SK-N-SH treated with all-trans-retinoic acid at 6 μM for 48 hours (cell line): Measurements from ENCODE around the gene TRABD2B.

Experiments used
- ATAC-seq: fragments of 200-7000 bp; cut with Tn5 transposase; 3 replicates; pipeline ENCODE4 v1.9.1; 2020; ENCODE audit warnings: mild to moderate bottlenecking, moderate library complexity
- ARNTL ChIP-seq: fragments of 450-650 bp; formaldehyde crosslinking; IDR thresholded peaks from 2 replicates; pipeline ENCODE4 v1.5.0; 2020; ENCODE audit warnings: low read depth, mild to moderate bottlenecking, moderate library complexity, borderline replicate concordance
- CREB5 ChIP-seq: fragments of 250-450 bp; sonication (Bioruptor Pico); IDR thresholded peaks from 2 replicates; pipeline ENCODE4 v1.5.1; 2020; ENCODE audit warnings: low read depth, mild to moderate bottlenecking, moderate library complexity
- CSDC2 ChIP-seq: fragments of 250-450 bp; sonication (Bioruptor Pico); IDR thresholded peaks from 2 replicates; pipeline ENCODE4 v1.5.0; 2020; ENCODE audit warnings: mild to moderate bottlenecking, moderate library complexity
- CSRNP3 ChIP-seq: fragments of 250-450 bp; sonication (Bioruptor Pico); IDR thresholded peaks from 2 replicates; pipeline ENCODE4 v1.5.1; 2021; ENCODE audit warnings: mild to moderate bottlenecking, moderate library complexity
- ESRRG ChIP-seq: fragments of 250-450 bp; sonication (Bioruptor Pico); IDR thresholded peaks from 2 replicates; pipeline ENCODE4 v1.6.1; 2021; ENCODE audit warnings: mild to moderate bottlenecking
- GLIS3 ChIP-seq: fragments of 250-450 bp; sonication (Bioruptor Pico); IDR thresholded peaks from 2 replicates; pipeline ENCODE4 v1.5.0; 2020; ENCODE audit warnings: mild to moderate bottlenecking, moderate library complexity
- ISL1 ChIP-seq: fragments of 250-450 bp; sonication (Bioruptor Pico); IDR thresholded peaks from 2 replicates; pipeline ENCODE4 v2.1.2; 2022; ENCODE audit warnings: mild to moderate bottlenecking, moderate library complexity
- OSR1 ChIP-seq: fragments of 250-450 bp; sonication (Bioruptor Pico); IDR thresholded peaks from 2 replicates; pipeline ENCODE4 v1.8.0; 2022; ENCODE audit warnings: moderate library complexity, mild to moderate bottlenecking, inconsistent platforms
- PATZ1 ChIP-seq: fragments of 250-450 bp; sonication (Bioruptor Pico); IDR thresholded peaks from 2 replicates; pipeline ENCODE4 v1.8.0; 2020; ENCODE audit warnings: mild to moderate bottlenecking, moderate library complexity, borderline replicate concordance
- SNAI2 ChIP-seq: fragments of 250-450 bp; sonication (Bioruptor Pico); IDR thresholded peaks from 2 replicates; pipeline ENCODE4 v1.5.0; 2020; ENCODE audit warnings: mild to moderate bottlenecking, moderate library complexity
- TCF4 ChIP-seq: fragments of 250-450 bp; sonication (Bioruptor Pico); IDR thresholded peaks from 2 replicates; pipeline ENCODE4 v1.8.0; 2021; ENCODE audit warnings: mild to moderate bottlenecking, moderate library complexity, borderline replicate concordance
- TOX ChIP-seq: fragments of 250-450 bp; sonication (Bioruptor Pico); IDR thresholded peaks from 2 replicates; pipeline ENCODE4 v1.8.0; 2021; ENCODE audit warnings: mild to moderate bottlenecking, moderate library complexity, borderline replicate concordance
- TSHZ2 ChIP-seq: fragments of 250-450 bp; sonication (Bioruptor Pico); IDR thresholded peaks from 2 replicates; pipeline ENCODE4 v1.5.0; 2020; ENCODE audit warnings: mild to moderate bottlenecking, moderate library complexity
- ZC3H10 ChIP-seq: fragments of 250-450 bp; sonication (Bioruptor Pico); IDR thresholded peaks from 2 replicates; pipeline ENCODE4 v1.5.1; 2021; ENCODE audit warnings: mild to moderate bottlenecking, moderate library complexity
- ZFP3 ChIP-seq: fragments of 250-450 bp; sonication (Bioruptor Pico); IDR thresholded peaks from 2 replicates; pipeline ENCODE4 v1.5.0; 2020; ENCODE audit warnings: mild to moderate bottlenecking, moderate library complexity
- ZFP30 ChIP-seq: fragments of 450-650 bp; formaldehyde crosslinking; IDR thresholded peaks from 2 replicates; pipeline ENCODE4 v1.5.0; 2022; ENCODE audit warnings: mild to moderate bottlenecking, moderate library complexity
- ZNF70 ChIP-seq: fragments of 450-650 bp; formaldehyde crosslinking; IDR thresholded peaks from 2 replicates; pipeline ENCODE4 v1.5.0; 2020; ENCODE audit warnings: mild to moderate bottlenecking, moderate library complexity
- ZNF8 ChIP-seq: fragments of 450-650 bp; formaldehyde crosslinking; IDR thresholded peaks from 2 replicates; pipeline ENCODE4 v1.5.0; 2020; ENCODE audit warnings: mild to moderate bottlenecking, moderate library complexity
- TF ChIP-seq, protein P1 (sequence below): fragments of 250-450 bp; sonication (Bioruptor Pico); IDR thresholded peaks from 2 replicates; pipeline ENCODE4 v1.8.0; 2021; ENCODE audit warnings: low read depth, mild to moderate bottlenecking, moderate library complexity, borderline replicate concordance

The TRABD2B gene

DNA sequence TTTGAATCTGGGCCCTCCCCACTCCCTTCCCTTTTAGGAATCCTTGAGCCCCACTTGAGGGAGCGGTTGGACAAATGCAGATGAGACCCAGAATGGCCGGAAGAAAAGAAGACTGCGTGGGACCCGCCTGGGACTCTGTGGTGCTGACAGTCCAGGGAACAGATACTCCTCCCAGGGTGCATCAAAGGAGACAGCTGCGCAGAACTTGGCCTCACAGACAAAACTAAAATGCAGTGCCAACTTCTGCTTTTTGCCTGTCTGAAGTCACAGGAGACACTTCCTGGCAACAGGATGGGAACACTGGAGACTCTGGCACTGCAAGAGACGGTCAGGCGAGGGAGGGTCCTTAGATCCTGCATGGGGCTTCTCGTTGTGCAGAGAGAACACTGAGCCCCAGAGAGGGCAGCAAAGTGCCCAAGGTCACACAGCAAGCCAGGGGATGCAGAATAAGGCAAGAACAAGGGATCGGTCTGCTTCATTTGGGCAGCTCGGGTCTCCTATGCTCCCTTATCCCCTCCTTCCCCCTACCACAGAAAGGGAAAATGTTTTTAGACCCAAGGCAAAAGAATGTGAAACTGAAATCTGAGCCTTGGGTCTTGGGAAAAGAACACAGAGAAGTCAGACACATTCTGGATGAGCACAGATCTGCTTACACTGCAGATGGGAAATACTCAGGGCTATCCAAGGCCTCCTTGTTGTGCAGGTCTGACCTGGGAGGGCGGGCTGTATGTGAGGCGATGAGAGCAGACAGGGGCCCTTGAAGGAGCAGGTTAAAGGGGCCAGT lies 182.4 kb downstream of the TRABD2B start:
- TF ChIP-seq OSR1 (CRISPR knock-in tag): no peak
- ATAC-seq: no peak

GRCh38 chr1:47813970-47814369 lies 183.2 kb downstream of the TRABD2B start:
- no peak for ATAC-seq
- no peak for TF ChIP-seq TOX (CRISPR knock-in tag)

DNA sequence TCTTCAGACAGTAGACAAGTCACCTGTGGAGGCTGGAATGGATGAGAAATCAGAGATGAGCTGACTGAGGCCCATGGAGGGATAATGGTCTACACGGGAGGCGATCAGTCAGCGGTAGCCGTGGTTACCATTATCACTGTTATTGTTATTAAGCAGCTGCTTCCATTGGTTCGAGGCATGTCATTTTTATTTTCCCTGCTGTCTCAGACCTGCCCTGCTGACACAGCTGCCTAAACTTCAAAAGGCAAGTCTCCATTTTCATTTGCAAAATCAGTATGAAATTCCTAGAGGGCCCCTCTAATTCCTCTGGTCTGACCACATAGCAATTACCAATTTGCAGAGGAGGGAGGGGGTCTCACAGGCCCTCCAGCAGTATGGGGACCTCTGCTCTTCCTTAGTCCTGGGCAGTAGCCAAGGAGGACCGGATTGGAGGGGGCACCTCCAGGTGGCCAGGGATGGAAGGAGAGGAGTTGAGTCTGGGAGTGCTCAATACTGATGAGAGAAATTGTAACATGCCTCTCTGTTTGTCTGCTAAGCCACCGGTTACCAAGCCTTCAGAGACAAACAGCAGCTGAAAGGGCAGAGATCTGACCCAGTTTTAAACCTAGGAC lies 184.2 kb downstream of the TRABD2B start:
- no peak for TF ChIP-seq ARNTL (CRISPR knock-in tag)
- no peak for TF ChIP-seq TCF4 (CRISPR knock-in tag)
- TF ChIP-seq ZFP3: no peak
- TF ChIP-seq CREB5 (CRISPR knock-in tag): no peak
- no peak for TF ChIP-seq ZNF70 (CRISPR knock-in tag)
- no peak for TF ChIP-seq OSR1 (CRISPR knock-in tag)
- TF ChIP-seq CSDC2 (CRISPR knock-in tag): no peak
- no peak for TF ChIP-seq SNAI2
- no peak for TF ChIP-seq TOX (CRISPR knock-in tag)
- no peak for TF ChIP-seq ZFP30 (CRISPR knock-in tag)
- TF ChIP-seq GLIS3 (CRISPR knock-in tag): no peak
- TF ChIP-seq, protein P1, sequence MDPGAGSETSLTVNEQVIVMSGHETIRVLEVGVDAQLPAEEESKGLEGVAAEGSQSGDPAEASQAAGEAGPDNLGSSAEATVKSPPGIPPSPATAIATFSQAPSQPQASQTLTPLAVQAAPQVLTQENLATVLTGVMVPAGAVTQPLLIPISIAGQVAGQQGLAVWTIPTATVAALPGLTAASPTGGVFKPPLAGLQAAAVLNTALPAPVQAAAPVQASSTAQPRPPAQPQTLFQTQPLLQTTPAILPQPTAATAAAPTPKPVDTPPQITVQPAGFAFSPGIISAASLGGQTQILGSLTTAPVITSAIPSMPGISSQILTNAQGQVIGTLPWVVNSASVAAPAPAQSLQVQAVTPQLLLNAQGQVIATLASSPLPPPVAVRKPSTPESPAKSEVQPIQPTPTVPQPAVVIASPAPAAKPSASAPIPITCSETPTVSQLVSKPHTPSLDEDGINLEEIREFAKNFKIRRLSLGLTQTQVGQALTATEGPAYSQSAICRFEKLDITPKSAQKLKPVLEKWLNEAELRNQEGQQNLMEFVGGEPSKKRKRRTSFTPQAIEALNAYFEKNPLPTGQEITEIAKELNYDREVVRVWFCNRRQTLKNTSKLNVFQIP (CRISPR knock-in tag): no peak
- no peak for TF ChIP-seq ZC3H10
- TF ChIP-seq ESRRG: no peak
- no peak for TF ChIP-seq ZNF8
- no peak for TF ChIP-seq CSRNP3 (CRISPR knock-in tag)
- no peak for TF ChIP-seq TSHZ2 (CRISPR knock-in tag)
- no peak for TF ChIP-seq ISL1 (CRISPR knock-in tag)
- TF ChIP-seq, all 23 proteins: peak for 0
- no peak for ATAC-seq

- no peak for ATAC-seq
- TF ChIP-seq OSR1 (CRISPR knock-in tag): no peak
- no peak for TF ChIP-seq ARNTL (CRISPR knock-in tag)
- no peak for TF ChIP-seq CSDC2 (CRISPR knock-in tag)
- TF ChIP-seq GLIS3 (CRISPR knock-in tag): no peak
- no peak for TF ChIP-seq CREB5 (CRISPR knock-in tag)
- no peak for TF ChIP-seq TOX (CRISPR knock-in tag)
- TF ChIP-seq TSHZ2 (CRISPR knock-in tag): no peak
- no peak for TF ChIP-seq PATZ1 (CRISPR knock-in tag)
Observed at GRCh38 chr1:47810964-47811682, 186.1 kb downstream of the TRABD2B start.
